ENCODE results near the gene AKR1C1.
"Not testable (repeated sequence)": the region's sequence is repeated elsewhere in the genome, so short reads cannot be mapped to it uniquely, and the experiment has no call there.

DNA sequence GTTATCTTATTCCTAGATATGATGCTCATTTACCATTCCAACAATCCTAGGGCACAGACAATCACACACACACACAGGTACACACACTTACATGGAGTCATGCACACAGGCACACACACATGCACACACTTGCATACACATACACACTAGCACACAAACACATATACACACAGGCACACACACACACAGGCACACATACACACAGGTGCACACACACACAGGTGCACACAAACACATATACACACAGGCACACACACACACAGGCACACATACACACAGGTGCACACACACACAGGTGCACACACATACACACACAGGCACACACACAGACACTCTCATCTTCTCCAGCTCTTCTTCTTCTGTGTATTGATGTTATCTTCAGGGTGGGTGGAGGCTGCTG, 38.7 kb upstream of the AKR1C1 start:
- TF ChIP-seq POLR2A, CTCF (IDR thresholded peaks at IDR 0.05): not testable (repeated sequence)

All from testis (tissue), 2 donors.